ENCODE results near the gene DAB2IP.

The DAB2IP gene

DNA sequence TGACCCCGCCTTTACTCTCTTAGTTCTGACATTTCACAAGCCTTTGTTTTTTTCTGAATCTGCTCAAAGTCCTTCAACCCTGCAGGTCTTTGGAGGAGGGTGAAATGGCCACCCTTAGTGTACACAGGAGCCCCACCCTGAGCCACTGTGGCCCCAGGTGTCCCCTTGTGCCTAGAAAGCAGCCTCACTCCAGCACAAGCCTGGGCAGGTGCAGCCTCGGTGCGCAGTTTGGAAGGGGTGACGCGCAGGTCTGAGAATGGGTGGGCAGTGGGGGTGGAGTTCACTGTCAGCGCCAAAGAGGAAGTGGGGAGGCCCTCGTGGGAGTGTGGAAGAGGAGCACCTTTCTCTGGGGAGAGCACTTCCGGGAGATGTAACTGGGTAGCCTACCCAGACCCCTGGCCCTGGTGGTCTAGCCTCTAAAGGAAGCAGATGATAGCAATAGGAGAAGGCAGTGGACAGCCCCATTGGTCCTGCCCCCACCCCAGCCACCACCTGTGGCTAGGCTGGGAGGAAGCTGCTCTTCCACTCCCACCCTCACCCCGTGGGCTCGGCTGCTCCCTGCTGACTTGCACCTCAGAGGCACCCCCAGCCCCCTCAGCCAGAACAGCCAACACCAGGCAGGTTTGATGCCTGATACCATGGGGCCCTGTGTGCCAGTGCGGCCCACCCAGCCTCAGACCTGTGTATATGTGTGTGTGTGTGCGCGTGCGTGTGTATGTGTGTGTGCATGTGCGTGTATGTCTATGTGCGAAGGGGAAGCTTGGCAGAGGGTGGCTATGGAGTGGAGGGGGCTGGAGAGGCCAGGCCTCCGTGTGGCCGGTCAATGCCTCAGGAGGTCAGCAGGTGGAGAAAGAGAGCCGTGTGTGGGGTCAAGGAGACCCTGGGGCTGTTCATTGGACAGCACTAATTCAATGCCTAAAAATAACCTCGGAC, 16.8 kb upstream of the DAB2IP start:
- Mint-ChIP-seq H3K27ac (no peak overlapping the region), H3K27me3 (peaks cover 53% of the 10 kb centered on the region), H3K9me3 (no peaks in the 10 kb centered on the region), H3K36me3 (ENCODE audit: low read depth) (no peaks in the 10 kb centered on the region), H3K4me1 (ENCODE audit: low read depth) (peaks cover 26% of the 10 kb centered on the region), H3K4me3 (no peak overlapping the region)
- intact Hi-C loops (cut with micrococcal nuclease), result no loop called here

GRCh38 chr9:121635300-121635876, 16.0 kb upstream of the DAB2IP start:
- H3K27me3 Mint-ChIP-seq, result peaks cover 55% of the 10 kb centered on the region
- no peaks in the 10 kb centered on the region for H3K36me3 Mint-ChIP-seq (ENCODE audit: low read depth)
- no peaks in the 10 kb centered on the region for H3K9me3 Mint-ChIP-seq
- H3K4me1 Mint-ChIP-seq (ENCODE audit: low read depth), result peaks cover 32% of the 10 kb centered on the region
- H3K27ac Mint-ChIP-seq, result no peak overlapping the region
- H3K4me3 Mint-ChIP-seq, result no peak overlapping the region
- intact Hi-C loops (cut with micrococcal nuclease), result no loop called here

- Mint-ChIP-seq H3K9me3 (no peaks in the 10 kb centered on the region), H3K36me3 (ENCODE audit: low read depth) (no peaks in the 10 kb centered on the region), H3K27ac (no peak overlapping the region), H3K27me3 (peaks cover 53% of the 10 kb centered on the region), H3K4me3 (no peak overlapping the region), H3K4me1 (ENCODE audit: low read depth) (peaks cover 35% of the 10 kb centered on the region)
- intact Hi-C loops (cut with micrococcal nuclease), result no loop called here
Measured at GRCh38 chr9:121636341-121636865, 15.0 kb upstream of the DAB2IP start.

DNA sequence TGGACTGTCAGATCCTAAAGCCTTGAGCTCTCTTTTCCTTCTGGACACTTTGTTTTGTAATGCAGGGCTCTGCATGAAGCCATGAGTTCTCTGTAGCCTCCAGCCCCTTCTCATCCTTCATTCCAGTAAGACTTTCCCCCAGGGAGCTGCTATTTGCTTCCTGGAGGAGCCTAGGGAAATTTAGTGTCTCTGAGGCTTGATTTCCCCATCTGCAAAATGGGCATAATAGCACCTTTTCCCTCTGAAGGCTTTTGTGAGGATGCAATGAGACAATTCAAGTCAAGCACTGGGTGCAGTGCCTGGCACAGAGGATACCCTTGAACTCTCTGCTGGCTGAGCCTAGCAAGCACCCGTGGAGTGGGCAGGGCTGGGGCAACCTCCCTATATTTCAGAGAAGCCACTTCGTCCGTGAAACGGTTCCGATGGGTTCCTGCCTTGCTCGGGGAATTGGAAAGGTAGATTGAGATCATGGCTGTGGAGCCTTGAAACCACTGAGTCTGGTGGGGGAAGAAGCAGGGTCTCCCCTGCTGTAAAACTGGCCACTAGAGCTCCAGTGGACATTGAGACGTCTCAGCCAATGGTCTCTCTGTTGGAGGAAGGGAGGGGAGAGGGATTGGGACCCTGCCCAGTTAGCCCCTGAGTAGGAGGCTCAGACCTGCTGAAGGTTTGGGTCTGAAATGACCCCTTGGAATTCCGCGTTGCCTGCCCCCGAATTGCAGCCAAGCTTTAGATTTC, 14.3 kb upstream of the DAB2IP start:
- Mint-ChIP-seq H3K4me3 (no peak overlapping the region), H3K9me3 (no peaks in the 10 kb centered on the region), H3K36me3 (ENCODE audit: low read depth) (no peaks in the 10 kb centered on the region), H3K27ac (no peak overlapping the region), H3K4me1 (ENCODE audit: low read depth) (peaks cover 35% of the 10 kb centered on the region), H3K27me3 (peaks cover 54% of the 10 kb centered on the region)
- intact Hi-C loops (cut with micrococcal nuclease), result no loop called here

DNA sequence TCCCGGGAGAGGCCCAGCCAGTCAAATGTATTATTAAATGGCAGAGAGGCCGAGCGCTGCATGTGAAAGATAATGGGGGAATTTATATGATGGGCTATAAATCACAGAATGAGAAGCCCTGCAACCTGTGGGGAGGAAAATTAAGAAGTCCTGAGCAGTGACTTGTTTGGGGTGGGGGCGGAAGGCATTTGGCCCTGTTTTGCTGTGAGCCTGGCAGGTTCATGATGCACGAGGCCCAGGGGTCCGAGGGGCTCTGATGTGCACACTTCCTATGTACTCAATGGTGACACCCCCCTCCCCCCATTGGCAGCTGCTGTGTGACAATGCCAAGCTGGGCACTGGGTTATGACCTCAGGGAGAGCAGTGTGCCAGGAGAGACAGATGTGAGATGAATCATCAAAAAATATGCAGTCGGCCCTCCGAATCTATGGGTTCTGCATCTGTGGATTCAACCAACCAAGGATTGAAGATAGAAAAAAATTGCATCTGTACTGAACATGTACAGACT, 13.7 kb upstream of the DAB2IP start:
- Mint-ChIP-seq H3K4me3 (no peak overlapping the region), H3K9me3 (no peaks in the 10 kb centered on the region), H3K4me1 (ENCODE audit: low read depth) (peaks cover 35% of the 10 kb centered on the region), H3K27me3 (peaks cover 56% of the 10 kb centered on the region), H3K27ac (no peak overlapping the region), H3K36me3 (ENCODE audit: low read depth) (no peaks in the 10 kb centered on the region)
- intact Hi-C loops (cut with micrococcal nuclease), result no loop called here

DNA sequence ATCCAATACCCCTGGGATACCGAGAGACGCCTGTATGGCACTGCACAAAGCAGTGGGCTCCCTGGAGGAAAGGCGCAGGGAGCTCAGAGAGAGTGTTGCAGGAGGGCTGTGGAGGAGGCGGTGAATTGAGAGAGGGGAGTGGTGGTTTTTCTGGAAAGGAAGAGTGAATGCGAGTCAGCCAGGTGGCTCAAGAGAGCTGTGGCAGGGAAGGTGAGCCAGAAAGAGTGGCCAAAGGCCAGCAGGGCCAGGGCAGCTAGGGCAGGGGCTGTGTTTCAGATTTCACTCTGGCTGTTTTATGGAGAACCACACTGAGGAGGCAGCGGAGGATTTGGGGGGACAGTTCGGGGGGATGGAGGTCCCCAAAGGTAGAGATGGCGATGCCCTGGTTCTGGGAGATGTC, 13.0 kb upstream of the DAB2IP start:
- H3K4me1 Mint-ChIP-seq (ENCODE audit: low read depth), result peaks cover 35% of the 10 kb centered on the region
- no peaks in the 10 kb centered on the region for H3K9me3 Mint-ChIP-seq
- H3K4me3 Mint-ChIP-seq, result no peak overlapping the region
- H3K27ac Mint-ChIP-seq, result no peak overlapping the region
- peaks cover 59% of the 10 kb centered on the region for H3K27me3 Mint-ChIP-seq
- intact Hi-C loops (cut with micrococcal nuclease), result no loop called here
- H3K36me3 Mint-ChIP-seq (ENCODE audit: low read depth), result no peaks in the 10 kb centered on the region

DNA sequence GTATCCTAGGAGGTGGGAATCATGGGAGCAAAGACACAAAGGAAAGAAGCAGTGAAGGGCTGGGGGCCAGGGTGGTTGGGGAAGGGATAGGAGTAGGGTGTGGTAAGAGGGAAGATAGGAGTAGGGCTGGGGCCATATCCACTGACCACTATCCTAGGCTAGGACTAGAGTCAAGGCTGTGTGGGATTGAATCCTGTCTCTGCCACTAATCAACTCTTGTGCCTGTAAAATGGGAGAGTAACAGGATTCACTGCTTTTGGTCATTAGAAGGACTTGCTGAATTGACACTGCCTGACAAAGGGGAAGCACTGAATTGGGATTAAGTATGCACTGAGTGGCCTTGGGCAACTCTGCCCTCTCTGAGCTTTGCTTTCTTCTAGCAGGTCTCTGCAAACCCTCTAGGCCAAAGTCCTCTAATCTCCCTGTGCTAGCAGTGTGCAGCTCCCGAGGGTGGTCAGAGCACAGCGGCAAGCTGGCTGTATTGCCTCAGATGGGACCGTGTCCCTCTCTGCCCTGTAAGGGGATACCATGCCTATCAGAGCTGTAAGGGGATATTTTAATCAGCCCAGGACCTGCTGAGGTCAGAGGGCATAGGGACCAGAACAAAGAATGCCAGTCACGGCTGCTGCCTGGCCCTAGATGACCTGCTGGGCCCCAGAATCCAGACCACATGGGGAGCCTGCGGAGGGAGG, 12.4 kb upstream of the DAB2IP start:
- H3K27me3 Mint-ChIP-seq, result peaks cover 61% of the 10 kb centered on the region
- H3K4me3 Mint-ChIP-seq, result no peak overlapping the region
- intact Hi-C loops (cut with micrococcal nuclease), result no loop called here
- no peaks in the 10 kb centered on the region for H3K36me3 Mint-ChIP-seq (ENCODE audit: low read depth)
- H3K27ac Mint-ChIP-seq, result no peak overlapping the region
- peaks cover 36% of the 10 kb centered on the region for H3K4me1 Mint-ChIP-seq (ENCODE audit: low read depth)
- H3K9me3 Mint-ChIP-seq, result no peaks in the 10 kb centered on the region

- intact Hi-C loops (cut with micrococcal nuclease), result no loop called here
- H3K9me3 Mint-ChIP-seq, result no peaks in the 10 kb centered on the region
- H3K27me3 Mint-ChIP-seq, result peaks cover 58% of the 10 kb centered on the region
- no peaks in the 10 kb centered on the region for H3K36me3 Mint-ChIP-seq (ENCODE audit: low read depth)
- no peak overlapping the region for H3K27ac Mint-ChIP-seq
- peaks cover 31% of the 10 kb centered on the region for H3K4me1 Mint-ChIP-seq (ENCODE audit: low read depth)
- H3K4me3 Mint-ChIP-seq, result no peak overlapping the region
Measured at GRCh38 chr9:121639619-121640018, 11.8 kb upstream of the DAB2IP start.

- Mint-ChIP-seq H3K9me3 (no peaks in the 10 kb centered on the region), H3K4me3 (no peak overlapping the region), H3K27me3 (peaks cover 58% of the 10 kb centered on the region), H3K4me1 (ENCODE audit: low read depth) (peaks cover 30% of the 10 kb centered on the region), H3K36me3 (ENCODE audit: low read depth) (no peaks in the 10 kb centered on the region), H3K27ac (no peak overlapping the region)
- intact Hi-C loops (cut with micrococcal nuclease), result no loop called here
Measured at GRCh38 chr9:121640076-121640475, 11.4 kb upstream of the DAB2IP start.

DNA sequence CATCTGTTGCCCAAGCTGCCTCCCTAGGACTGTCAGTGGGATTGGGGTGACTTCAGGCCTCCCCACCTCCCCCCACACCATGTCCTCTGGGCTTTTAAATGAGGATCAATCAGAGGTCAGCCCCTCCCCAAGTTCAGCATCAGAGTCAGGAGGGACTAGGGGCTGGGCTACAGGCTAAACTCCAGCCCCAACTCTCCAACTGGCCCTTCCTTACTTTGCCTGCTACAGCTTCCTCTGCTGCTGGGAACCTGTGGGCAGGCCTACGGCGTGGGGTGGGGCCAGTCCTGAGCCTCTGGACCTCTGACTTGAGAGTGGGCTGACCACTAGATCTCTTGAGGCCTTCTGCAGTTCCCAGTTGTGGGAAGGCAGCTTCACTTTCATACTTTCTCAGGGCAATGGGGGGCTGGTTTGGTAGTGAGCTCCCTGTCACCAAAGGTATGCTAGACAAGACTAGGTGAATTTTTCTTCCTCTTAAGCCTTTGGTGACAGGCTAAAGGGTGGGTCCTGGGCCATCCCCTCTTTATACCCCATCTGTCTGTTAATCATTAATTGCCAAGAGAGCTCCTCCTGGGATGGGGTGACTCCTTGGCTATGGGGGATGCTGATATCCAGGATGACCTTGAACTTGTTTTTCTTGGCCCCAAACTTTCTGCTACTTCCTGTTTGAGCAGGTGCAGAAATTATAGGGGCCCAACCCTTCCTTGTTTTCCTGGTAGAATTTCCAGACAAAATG, 10.8 kb upstream of the DAB2IP start:
- H3K4me3 Mint-ChIP-seq, result no peak overlapping the region
- H3K27me3 Mint-ChIP-seq, result peaks cover 57% of the 10 kb centered on the region
- peaks cover 29% of the 10 kb centered on the region for H3K4me1 Mint-ChIP-seq (ENCODE audit: low read depth)
- no peaks in the 10 kb centered on the region for H3K9me3 Mint-ChIP-seq
- H3K36me3 Mint-ChIP-seq (ENCODE audit: low read depth), result no peaks in the 10 kb centered on the region
- intact Hi-C loops (cut with micrococcal nuclease), result no loop called here
- H3K27ac Mint-ChIP-seq, result no peak overlapping the region

GRCh38 chr9:121641224-121641611, 10.2 kb upstream of the DAB2IP start:
- no peaks in the 10 kb centered on the region for H3K36me3 Mint-ChIP-seq (ENCODE audit: low read depth)
- intact Hi-C loops (cut with micrococcal nuclease), result no loop called here
- H3K4me1 Mint-ChIP-seq (ENCODE audit: low read depth), result peaks cover 26% of the 10 kb centered on the region
- no peak overlapping the region for H3K4me3 Mint-ChIP-seq
- peaks cover 57% of the 10 kb centered on the region for H3K27me3 Mint-ChIP-seq
- H3K27ac Mint-ChIP-seq, result no peak overlapping the region
- H3K9me3 Mint-ChIP-seq, result no peaks in the 10 kb centered on the region

DNA sequence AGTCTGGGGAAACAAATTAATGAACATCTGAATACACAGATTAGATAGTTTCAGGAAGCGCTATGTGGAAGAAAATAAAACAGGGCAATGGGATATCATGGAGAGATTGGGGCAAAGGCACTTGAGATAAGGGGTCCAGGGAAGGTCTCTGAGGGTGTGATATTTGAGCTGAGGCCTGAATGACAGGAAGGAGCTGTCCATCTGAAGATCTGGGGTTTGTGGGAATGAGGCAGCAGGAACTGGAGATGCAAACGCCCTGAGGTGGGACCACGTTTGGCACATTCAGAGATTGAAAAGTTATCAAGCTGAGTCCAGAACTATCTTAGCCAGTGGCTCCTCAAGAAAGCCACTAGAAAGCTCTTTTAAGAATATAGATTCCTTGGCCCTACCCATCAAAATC, 8.7 kb upstream of the DAB2IP start:
- Mint-ChIP-seq H3K4me3 (no peak overlapping the region), H3K36me3 (ENCODE audit: low read depth) (no peaks in the 10 kb centered on the region), H3K27me3 (peaks cover 53% of the 10 kb centered on the region), H3K27ac (no peak overlapping the region), H3K9me3 (no peaks in the 10 kb centered on the region), H3K4me1 (ENCODE audit: low read depth) (peaks cover 21% of the 10 kb centered on the region)
- intact Hi-C loops (cut with micrococcal nuclease), result no loop called here

DNA sequence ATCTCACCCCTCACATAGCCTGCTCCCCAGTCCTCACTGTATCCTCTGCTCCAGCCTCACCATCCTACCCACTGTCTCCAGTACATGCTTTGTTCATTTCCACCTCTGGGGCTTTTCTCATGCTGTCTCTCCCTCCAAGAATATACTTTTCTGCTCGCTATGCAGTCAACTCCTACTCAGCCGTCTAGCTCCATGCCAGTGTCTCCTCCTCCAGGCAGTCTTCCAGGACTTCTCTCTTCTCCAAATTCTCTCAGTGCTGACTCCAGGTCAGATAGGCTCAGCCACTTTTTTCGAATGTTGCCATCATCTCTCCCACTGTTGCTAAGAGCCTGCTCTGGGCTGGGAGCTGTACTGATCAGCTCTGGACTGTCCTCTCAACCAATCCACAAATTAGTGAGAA, 8.0 kb upstream of the DAB2IP start:
- intact Hi-C loops (cut with micrococcal nuclease), result no loop called here
- H3K27me3 Mint-ChIP-seq, result peaks cover 50% of the 10 kb centered on the region
- no peak overlapping the region for H3K27ac Mint-ChIP-seq
- H3K4me1 Mint-ChIP-seq (ENCODE audit: low read depth), result peaks cover 21% of the 10 kb centered on the region
- H3K4me3 Mint-ChIP-seq, result no peak overlapping the region
- no peaks in the 10 kb centered on the region for H3K36me3 Mint-ChIP-seq (ENCODE audit: low read depth)
- no peaks in the 10 kb centered on the region for H3K9me3 Mint-ChIP-seq

All from dendritic cell treated with granulocyte-macrophage colony-stimulating factor and Interleukin-4, amounts not matched to agents 40 ng/mL and 50 ng/mL, for 4 days (primary cell).